Neural crest cell (in vitro differentiated cells): ENCODE measurements around the gene PCBP4. TPM values are rescaled to one million over a fixed set of nuclear protein-coding genes. Genes with fewer than 3 reads are reported as not detected.
"Not testable (repeated sequence)": the region's sequence is repeated elsewhere in the genome, so short reads cannot be mapped to it uniquely, and the experiment has no call there.

Experiments
- DNase-seq: peaks from one replicate; pipeline ENCODE4 v3.0.0; 2021; ENCODE audit warnings: low read depth, mixed read lengths, low spot score
- H3K27ac Mint-ChIP-seq: one replicate; pipeline ENCODE4 v1.8.0; 2021; ENCODE audit warnings: mild to moderate bottlenecking, mixed read lengths; ENCODE audit not compliant: unreplicated experiment
- H3K27me3 Mint-ChIP-seq: 2 replicates; pipeline ENCODE4 v1.8.0; 2021; ENCODE audit warnings: low read depth, mild to moderate bottlenecking, mixed read lengths
- H3K36me3 Mint-ChIP-seq: 2 replicates; pipeline ENCODE4 v1.8.0; 2021; ENCODE audit warnings: low read depth, mild to moderate bottlenecking, mixed read lengths
- H3K4me1 Mint-ChIP-seq: 2 replicates; pipeline ENCODE4 v1.8.0; 2021; ENCODE audit warnings: mixed read lengths
- H3K4me3 Mint-ChIP-seq: one replicate; pipeline ENCODE4 v1.8.0; 2021; ENCODE audit warnings: mild to moderate bottlenecking, mixed read lengths
- H3K9me3 Mint-ChIP-seq: 2 replicates; pipeline ENCODE4 v1.8.0; 2021; ENCODE audit warnings: mixed read lengths
- total RNA-seq: library from RNA; stranded (reverse); gene quantifications from 2 replicates; pipeline ENCODE4 v1.2.1, GENCODE V29; 2021
- TF ChIP-seq, protein P1 (sequence below): fragments of 200-600 bp; sonication (generic); conservative IDR thresholded peaks from 2 replicates; pipeline ENCODE4 v1.5.0; 2021; ENCODE audit warnings: antibody characterized with exemption, mild to moderate bottlenecking

Gene PCBP4
- total RNA-seq, 1 donor from 2014 or later: 235 TPM

DNA sequence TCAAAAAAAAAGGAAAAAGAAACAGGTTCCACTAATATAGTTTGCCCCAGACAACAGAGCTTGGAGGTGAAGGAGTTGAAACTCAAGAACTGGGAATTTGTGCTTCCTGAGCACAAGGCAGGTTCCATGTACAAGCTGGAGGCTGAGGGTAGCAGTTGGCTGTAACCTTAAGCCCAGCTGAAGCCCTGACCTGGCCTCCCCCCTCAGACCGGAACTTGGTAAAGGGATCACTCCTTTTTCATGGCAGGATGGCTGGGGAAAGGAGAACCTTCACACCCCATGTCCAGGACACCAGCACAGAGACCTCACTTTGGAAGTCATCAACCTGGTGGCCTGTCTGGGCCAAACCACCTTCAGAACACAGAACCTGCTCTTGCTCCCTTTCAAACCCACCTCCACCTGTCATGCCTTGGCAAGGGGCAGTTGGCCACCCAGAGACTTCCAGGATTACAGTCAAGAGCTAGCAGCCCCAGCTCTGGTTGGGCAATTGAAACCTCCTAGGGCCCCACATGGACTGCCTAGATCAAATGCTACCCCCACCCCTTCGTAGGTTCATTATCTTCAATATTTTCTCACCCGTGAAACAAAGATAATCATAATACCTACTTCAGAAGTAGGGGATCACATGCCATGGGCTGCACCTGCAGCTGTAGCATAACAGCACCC lies 24.9 kb upstream of the PCBP4 start:
- TF ChIP-seq, protein P1, sequence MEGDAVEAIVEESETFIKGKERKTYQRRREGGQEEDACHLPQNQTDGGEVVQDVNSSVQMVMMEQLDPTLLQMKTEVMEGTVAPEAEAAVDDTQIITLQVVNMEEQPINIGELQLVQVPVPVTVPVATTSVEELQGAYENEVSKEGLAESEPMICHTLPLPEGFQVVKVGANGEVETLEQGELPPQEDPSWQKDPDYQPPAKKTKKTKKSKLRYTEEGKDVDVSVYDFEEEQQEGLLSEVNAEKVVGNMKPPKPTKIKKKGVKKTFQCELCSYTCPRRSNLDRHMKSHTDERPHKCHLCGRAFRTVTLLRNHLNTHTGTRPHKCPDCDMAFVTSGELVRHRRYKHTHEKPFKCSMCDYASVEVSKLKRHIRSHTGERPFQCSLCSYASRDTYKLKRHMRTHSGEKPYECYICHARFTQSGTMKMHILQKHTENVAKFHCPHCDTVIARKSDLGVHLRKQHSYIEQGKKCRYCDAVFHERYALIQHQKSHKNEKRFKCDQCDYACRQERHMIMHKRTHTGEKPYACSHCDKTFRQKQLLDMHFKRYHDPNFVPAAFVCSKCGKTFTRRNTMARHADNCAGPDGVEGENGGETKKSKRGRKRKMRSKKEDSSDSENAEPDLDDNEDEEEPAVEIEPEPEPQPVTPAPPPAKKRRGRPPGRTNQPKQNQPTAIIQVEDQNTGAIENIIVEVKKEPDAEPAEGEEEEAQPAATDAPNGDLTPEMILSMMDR: no peak
- H3K27ac Mint-ChIP-seq: no peak overlapping the region
- no peak for DNase-seq
- H3K27me3 Mint-ChIP-seq: peaks cover 21% of the 10 kb centered on the region
- H3K36me3 Mint-ChIP-seq: peaks cover 38% of the 10 kb centered on the region
- peaks cover 53% of the 10 kb centered on the region for H3K4me1 Mint-ChIP-seq
- peaks cover 2% of the 10 kb centered on the region for H3K9me3 Mint-ChIP-seq
- peak overlapping the region; percentile 100 for H3K4me3 Mint-ChIP-seq

DNA sequence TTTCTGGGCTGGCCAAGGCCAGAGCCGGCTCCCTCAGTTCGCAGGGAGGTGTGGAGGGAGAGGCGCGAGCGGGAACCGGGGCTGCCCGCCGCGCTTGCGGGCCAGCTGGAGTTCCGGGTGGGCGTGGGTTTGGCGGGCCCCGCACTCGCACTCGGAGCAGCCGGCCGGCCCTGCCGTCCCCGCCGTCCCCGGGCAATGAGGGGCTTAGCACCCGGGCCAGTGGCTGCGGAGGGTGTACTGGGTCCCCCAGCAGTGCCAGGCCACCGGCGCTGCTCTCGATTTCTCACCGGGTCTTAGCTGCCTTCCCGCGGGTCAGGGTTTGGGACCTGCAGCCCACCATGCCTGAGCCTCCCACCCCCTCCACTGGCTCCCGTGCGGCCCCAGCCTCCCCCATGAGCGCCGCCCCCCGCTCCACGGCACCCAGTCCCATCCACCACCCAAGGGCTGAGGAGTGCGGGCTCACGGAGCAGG lies 23.3 kb upstream of the PCBP4 start:
- DNase-seq, H3K9me3 Mint-ChIP-seq, H3K4me3 Mint-ChIP-seq, H3K27ac Mint-ChIP-seq: not testable (repeated sequence)
- H3K27me3 Mint-ChIP-seq: peaks cover 14% of the 10 kb centered on the region
- peaks cover 42% of the 10 kb centered on the region for H3K4me1 Mint-ChIP-seq
- peaks cover 37% of the 10 kb centered on the region for H3K36me3 Mint-ChIP-seq

DNA sequence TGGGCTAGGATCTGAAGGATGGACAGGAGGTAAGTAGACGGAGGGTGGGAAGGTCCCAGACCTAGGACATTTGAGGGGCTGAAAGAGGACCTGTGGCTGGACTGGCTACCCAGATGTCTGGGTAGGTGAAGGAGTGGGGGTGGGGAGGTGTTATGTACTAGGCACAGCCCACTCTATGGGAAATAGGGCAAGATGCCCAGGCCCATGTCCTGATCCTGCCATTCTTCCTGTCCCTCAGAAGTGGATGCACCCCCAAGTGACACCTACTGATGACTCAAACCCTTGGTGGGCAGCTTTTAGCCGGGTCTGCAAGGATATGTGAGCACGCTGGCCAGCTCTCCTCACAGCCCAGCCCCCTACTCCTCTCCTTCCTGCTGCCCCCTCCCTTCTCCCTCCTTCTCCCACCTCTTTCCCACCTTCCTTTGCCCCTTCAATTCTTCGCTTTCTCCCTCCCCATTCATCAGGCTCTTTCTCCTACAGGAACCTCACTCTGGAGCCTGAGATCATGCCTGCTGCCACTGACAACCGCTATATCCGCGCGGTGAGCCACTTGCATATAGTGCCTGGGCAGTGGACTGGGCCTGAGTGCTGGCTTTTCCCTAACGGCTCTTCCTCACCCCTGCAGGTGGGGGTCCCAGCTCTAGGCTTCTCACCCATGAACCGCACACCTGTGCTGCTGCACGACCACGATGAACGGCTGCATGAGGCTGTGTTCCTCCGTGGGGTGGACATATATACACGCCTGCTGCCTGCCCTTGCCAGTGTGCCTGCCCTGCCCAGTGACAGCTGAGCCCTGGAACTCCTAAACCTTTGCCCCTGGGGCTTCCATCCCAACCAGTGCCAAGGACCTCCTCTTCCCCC lies 21.3 kb upstream of the PCBP4 start:
- peaks cover 2% of the 10 kb centered on the region for H3K9me3 Mint-ChIP-seq
- peaks cover 14% of the 10 kb centered on the region for H3K27me3 Mint-ChIP-seq
- peak overlapping the region; percentile 84 for H3K4me3 Mint-ChIP-seq
- DNase-seq: no peak
- H3K4me1 Mint-ChIP-seq: peaks cover 33% of the 10 kb centered on the region
- TF ChIP-seq, protein P1: no peak
- peak overlapping the region; percentile 19 for H3K27ac Mint-ChIP-seq
- H3K36me3 Mint-ChIP-seq: peaks cover 19% of the 10 kb centered on the region

DNA sequence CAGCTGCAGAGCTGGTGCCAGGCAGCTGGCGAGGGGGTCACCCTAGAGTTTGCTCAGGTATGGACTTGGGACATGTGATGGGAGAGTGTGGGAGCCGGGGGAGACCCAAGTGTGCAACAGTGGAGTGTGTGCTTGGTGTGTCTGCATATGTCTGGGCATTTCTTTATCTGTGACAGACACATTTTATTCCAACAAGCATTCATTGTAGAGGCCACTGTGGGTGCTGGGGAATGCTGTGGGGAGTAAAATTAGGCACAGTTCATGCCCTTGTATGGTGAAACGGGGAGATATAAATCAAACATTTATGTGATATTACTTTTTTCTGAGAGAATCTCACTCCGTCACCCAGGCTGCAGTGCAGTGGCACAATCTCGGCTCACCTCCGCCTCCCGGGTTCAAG lies 20.3 kb upstream of the PCBP4 start:
- TF ChIP-seq, protein P1: no peak
- Mint-ChIP-seq H3K27ac (no peak overlapping the region), H3K36me3 (peaks cover 14% of the 10 kb centered on the region), H3K4me3 (peak overlapping the region; percentile 84), H3K4me1 (peaks cover 39% of the 10 kb centered on the region), H3K27me3 (peaks cover 14% of the 10 kb centered on the region), H3K9me3 (peaks cover 2% of the 10 kb centered on the region)
- no peak for DNase-seq

DNA sequence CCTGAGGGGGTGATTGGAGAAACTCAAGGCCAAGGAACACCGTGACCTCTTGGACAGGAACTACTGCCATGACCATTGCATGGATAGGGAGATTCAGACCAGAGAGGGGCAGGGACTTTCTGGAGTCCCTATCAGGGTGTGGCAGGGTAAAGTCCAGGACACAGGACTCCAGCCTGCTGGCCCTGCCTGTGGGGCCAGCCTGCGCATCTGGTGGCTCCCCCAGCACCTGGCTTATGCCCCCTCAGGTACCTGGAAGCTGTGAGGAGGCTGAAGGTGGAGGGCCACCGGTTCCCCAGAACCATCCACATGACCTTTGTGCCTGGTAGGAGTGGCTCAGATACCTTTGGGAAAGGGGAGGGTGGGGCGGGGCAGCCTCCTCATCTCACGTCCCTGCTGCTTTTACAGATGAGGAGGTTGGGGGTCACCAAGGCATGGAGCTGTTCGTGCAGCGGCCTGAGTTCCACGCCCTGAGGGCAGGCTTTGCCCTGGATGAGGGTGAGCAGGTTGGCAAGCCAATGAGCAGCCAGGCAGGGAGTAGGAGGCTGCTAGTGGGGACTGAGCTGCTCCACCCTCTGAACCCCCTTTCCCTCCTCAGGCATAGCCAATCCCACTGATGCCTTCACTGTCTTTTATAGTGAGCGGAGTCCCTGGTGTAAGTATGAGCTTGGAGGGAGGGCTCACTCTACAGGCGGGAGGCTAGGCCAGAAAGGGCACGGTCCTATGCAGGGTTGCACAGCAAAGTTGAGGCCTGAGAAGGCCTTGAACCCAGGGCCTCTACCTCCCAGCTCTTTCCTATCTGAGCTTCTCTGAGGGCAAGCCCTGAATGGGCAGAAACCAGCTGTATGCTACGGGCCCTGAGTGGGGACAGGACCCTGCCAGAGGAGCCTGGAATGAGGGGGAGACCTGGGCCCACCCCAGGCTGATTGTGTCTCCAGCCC lies 19.0 kb upstream of the PCBP4 start:
- no peak for DNase-seq
- H3K9me3 Mint-ChIP-seq: peaks cover 2% of the 10 kb centered on the region
- peak overlapping the region; percentile 19 for H3K4me3 Mint-ChIP-seq
- TF ChIP-seq, protein P1: no peak
- H3K36me3 Mint-ChIP-seq: peaks cover 6% of the 10 kb centered on the region
- peaks cover 13% of the 10 kb centered on the region for H3K27me3 Mint-ChIP-seq
- no peak overlapping the region for H3K27ac Mint-ChIP-seq
- peaks cover 37% of the 10 kb centered on the region for H3K4me1 Mint-ChIP-seq
